Measurements from ENCODE around the gene CNTN5.

CNTN5 gene

DNA sequence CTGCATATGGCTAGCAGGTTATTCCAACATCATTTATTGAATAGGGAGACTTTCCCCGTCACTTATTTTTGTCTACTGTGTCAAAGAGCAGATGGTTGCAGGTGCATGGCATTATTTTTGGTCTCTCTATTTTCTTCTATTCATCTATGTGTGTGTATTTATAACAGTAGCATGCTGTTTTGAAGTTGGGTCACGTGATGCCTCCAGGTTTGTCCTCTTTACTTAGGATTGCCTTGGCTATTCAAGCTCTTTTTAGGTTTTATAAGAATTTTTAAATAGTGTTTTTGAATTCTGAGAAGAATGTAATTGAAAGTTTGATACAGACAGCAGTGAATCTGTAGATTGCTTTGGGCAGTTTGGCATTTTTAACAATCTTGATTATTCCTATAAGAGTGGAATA, 770.6 kb downstream of the CNTN5 start:
- CTCF ChIA-PET = no interaction called here
- POLR2A ChIA-PET = no interaction called here
- DNase-seq (ENCODE audit: extremely low spot score) = no peak
- TF ChIP-seq, protein P1, sequence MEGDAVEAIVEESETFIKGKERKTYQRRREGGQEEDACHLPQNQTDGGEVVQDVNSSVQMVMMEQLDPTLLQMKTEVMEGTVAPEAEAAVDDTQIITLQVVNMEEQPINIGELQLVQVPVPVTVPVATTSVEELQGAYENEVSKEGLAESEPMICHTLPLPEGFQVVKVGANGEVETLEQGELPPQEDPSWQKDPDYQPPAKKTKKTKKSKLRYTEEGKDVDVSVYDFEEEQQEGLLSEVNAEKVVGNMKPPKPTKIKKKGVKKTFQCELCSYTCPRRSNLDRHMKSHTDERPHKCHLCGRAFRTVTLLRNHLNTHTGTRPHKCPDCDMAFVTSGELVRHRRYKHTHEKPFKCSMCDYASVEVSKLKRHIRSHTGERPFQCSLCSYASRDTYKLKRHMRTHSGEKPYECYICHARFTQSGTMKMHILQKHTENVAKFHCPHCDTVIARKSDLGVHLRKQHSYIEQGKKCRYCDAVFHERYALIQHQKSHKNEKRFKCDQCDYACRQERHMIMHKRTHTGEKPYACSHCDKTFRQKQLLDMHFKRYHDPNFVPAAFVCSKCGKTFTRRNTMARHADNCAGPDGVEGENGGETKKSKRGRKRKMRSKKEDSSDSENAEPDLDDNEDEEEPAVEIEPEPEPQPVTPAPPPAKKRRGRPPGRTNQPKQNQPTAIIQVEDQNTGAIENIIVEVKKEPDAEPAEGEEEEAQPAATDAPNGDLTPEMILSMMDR (IDR thresholded peaks at IDR 0.05; ENCODE audit: control extremely low read depth, extremely low read depth, low read depth, missing control alignments) = no peak

GRCh38 chr11:99795999-99796398, 775.2 kb downstream of the CNTN5 start:
- TF ChIP-seq, protein P1 (IDR thresholded peaks at IDR 0.05; ENCODE audit: control extremely low read depth, extremely low read depth, low read depth, missing control alignments) = no peak
- CTCF ChIA-PET = no interaction called here
- POLR2A ChIA-PET = no interaction called here
- DNase-seq (ENCODE audit: extremely low spot score) = no peak

- DNase-seq (ENCODE audit: extremely low spot score) = no peak
- TF ChIP-seq, protein P1 (IDR thresholded peaks at IDR 0.05; ENCODE audit: control extremely low read depth, extremely low read depth, low read depth, missing control alignments) = no peak
- CTCF ChIA-PET = interaction anchor here (1.2 kb wide), 1 partner anchor 11 kb away, joined by 3 read pairs; no protein-coding TSS in a partner anchor
- POLR2A ChIA-PET = no interaction called here
Observed at GRCh38 chr11:99803501-99803900, 782.8 kb downstream of the CNTN5 start.

DNA sequence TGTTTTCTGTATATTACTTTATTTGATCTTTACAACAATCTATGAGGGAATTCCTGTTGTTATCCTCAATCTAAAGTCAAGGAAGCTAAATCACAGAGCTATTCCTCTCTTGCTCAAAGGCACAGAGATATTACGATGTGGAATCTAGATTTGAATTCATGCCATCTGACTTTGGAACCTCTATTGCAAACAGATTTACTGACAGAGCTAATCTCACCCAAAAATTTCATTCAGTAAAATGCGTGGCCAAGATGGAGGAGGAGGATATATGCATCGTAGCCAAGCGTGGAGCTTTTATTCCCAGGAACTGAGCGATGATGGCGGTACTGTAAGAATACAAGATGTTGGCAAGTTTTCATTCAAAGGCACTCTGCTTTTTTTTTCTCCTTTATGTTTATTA, 791.8 kb downstream of the CNTN5 start:
- DNase-seq (ENCODE audit: extremely low spot score) = no peak
- TF ChIP-seq, protein P1 (IDR thresholded peaks at IDR 0.05; ENCODE audit: control extremely low read depth, extremely low read depth, low read depth, missing control alignments) = no peak
- POLR2A ChIA-PET = no interaction called here
- CTCF ChIA-PET = interaction anchor here (1.5 kb wide), 1 partner anchor 15 kb away, joined by 5 read pairs; no protein-coding TSS in a partner anchor

DNA sequence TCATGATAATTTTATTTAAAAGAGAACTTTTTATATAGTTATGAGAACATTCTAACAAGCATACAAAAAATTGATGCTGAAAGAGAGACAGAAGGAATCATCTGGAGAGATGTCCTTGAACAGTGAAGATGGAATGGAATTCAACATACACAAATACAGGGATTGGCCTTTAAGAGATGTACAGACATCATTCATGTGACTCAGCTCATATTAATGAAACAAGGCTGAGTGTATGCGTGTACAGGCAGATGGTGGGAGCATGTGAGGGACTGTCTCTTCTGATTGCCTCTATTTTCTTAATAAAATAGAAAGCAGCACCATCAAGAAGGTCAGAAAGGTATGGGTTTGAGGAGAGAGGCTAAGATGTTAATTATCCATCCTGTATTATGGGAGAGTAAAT, 793.3 kb downstream of the CNTN5 start:
- DNase-seq (ENCODE audit: extremely low spot score) = no peak
- ChIA-PET POLR2A (no interaction called here), CTCF (interaction anchor here (1.3 kb wide), 1 partner anchor 11 kb away, joined by 3 read pairs; no protein-coding TSS in a partner anchor)
- TF ChIP-seq, protein P1 (IDR thresholded peaks at IDR 0.05; ENCODE audit: control extremely low read depth, extremely low read depth, low read depth, missing control alignments) = no peak

DNA sequence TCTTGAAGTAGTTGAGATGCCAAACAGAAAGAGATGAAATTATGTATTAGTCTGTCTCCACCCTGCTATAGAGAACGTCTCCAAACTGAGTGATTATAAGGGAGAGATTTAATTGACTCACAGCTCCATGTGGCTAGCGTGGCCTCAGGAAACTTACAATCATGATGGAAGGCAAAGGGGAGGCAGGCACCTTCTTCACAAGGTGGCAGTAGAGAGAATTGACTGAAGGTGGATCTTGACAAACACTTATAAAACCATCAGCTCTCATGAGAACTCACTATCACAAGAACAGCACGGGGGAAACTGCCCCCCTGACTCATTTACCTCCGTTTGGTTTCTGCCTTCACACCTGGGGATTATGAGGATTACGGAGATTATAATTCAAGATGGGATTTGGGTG, 794.0 kb downstream of the CNTN5 start:
- CTCF ChIA-PET = interaction anchor here (1.3 kb wide), 1 partner anchor 11 kb away, joined by 3 read pairs; no protein-coding TSS in a partner anchor
- TF ChIP-seq, protein P1 (IDR thresholded peaks at IDR 0.05; ENCODE audit: control extremely low read depth, extremely low read depth, low read depth, missing control alignments) = no peak
- POLR2A ChIA-PET = no interaction called here
- no peak for DNase-seq (ENCODE audit: extremely low spot score)

DNA sequence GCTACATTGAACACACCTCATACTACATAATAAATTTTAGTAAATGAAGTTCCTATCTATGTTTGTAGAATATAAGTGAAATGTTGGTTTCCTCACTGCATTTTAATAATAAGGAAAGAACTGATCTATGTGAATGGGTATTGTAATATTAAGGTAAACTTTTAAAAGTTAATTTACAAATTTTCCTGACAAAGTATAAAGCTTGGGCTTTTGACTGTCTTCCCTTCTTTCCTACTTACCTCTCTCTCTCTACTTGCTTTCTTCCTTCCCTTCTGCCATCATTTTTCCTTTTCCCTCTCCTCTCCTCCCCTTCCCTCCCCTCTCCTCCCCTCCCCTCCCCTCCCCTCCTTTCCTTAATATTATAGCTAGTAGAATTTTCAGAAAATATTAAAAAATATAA, 798.2 kb downstream of the CNTN5 start:
- no peak for DNase-seq (ENCODE audit: extremely low spot score)
- CTCF ChIA-PET = interaction anchor here (0.9 kb wide), 1 partner anchor 12 kb away, joined by 3 read pairs; no protein-coding TSS in a partner anchor
- TF ChIP-seq, protein P1 (IDR thresholded peaks at IDR 0.05; ENCODE audit: control extremely low read depth, extremely low read depth, low read depth, missing control alignments) = no peak
- POLR2A ChIA-PET = no interaction called here
